Left renal cortex interstitium (tissue), 4 donors: ENCODE data around the gene AVL9. TPM values are rescaled to one million over a fixed set of nuclear protein-coding genes. Genes with fewer than 3 reads are reported as not detected.

ENCODE experiments used
- DNase-seq, 4 donors: peaks; one replicate each; pipeline ENCODE4 v3.0.0-alpha.2; 2013; ENCODE audit warnings: low read depth in 4 of 4, low spot score in 2 of 4, missing footprints in 1 of 4
- polyA plus RNA-seq, 4 donors: library from polyadenylated mRNA; unstranded; fragments of 120-200 nt; gene quantifications; one replicate each; pipeline ENCODE4 v1.2.1, GENCODE V29; 2013; ENCODE audit not compliant: insufficient read length in 4 of 4

The AVL9 gene
- polyA plus RNA-seq, 4 donors: 23.0 to 39.5 (median 27.9) TPM

DNA sequence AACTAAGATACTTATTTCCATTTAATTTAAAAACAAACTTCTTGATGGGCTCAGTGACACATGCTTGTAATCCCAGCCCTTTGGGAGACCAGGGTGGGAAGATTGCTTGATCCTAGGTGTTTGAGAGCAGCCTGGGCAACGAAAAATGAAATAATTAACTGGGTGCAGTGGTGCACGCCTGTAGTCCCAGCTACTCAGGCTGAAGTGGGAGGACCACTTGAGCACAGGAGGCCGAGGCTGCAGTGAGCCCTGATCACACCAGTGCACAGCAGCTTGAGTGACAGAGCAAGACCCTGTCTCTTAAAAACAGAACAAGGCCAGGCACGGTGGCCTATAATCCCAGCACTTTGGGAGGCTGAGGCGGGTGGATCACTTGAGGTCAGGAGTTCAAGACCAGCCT lies 37.4 kb downstream of the AVL9 start:
- DNase-seq: no peak

DNA sequence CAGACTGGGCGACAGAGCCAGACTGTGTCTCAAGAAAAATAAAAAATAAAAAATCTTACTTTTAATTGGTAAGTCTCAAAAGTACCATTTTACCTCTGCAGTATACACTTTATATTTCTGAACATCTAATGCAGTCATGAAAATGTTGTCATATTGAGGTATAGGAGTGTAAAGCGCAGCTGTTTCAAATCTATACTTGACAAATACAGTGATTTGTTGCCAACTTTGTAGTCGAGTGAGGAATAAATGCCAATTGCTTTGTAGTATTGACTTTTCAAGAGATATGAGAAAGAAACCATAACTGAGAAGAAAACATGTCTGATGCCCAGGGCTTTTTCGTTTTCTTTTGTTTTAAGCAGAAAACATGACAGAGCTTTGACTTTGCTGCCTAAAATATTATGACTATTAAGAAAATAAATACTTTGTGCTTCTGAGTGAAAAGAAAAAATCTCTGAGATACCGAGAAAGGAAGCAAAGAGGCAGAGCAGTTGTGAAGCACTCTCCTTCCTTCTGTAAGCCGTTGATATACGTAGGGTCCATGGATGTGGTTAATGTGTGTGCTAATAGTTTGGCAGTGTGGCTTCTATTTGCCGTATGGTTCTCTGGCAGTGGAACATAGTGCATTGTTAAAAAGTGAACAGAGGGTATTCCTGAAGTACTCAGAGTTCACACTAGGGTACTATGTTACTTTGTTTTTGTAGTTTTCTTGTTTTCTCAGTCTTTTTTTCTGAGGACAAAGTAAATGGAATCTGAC lies 38.2 kb downstream of the AVL9 start:
- DNase-seq: no peak

DNA sequence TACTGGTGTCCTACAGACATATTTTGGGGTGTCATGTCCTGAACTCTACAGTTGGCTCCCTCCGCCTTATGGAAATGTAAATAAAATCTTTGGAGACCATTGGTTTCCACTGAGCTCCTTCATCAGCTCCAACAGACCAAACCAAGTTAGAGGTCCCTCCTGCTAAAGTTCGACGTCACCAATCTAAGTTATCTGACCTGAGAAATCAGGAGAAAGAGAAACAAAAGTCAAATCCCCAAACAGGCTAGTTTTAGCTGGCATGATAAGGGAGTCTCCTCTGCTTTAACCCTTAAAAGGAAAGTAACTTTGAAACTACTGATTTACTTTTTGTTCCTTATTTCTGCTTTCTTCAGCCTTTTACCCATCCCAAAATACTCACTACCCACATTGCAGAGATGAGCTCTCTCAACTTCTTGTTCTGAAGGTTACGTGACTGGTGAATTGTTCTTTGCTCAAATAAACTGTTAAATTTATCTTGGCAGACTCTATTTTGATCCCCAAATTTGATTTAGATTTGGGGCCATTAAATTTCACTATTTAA lies 39.9 kb downstream of the AVL9 start:
- DNase-seq: no peak

DNA sequence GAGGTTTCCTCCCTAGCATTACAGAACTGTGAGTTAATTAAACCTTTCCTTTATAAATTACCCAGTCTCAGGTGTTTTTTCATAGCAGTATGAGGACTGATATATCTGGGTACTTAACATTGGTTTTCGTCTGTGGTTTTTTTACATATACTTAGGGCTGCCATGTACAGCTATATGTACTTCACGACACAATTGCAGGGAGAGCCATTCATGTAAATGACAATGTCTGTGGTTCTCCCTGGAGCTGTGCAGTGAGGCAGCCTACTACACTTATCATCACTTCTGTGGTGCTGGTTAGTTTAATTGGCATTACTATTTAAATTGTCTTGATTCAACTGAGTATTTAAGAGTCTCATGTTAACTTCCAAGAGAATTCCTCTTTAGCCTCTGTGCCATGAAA lies 40.7 kb downstream of the AVL9 start:
- no peak for DNase-seq

DNA sequence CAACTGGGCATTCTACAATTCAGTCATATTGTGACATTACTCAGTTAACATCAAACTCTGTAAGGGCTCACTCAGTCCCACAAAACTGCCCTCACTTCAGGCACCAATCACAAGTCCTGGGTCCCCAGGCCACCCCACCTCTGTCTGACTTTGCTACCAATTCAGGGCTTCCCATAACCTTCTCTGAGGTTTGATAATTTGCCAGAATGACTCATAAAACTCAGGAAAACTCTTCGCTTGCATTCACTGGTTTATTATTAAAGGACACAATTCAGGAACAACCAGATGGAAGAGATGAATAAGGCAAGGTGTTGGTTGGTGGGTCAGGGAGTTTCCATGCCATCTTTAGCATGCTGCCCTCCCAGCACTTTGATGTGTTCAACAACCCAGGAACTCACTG lies 41.3 kb downstream of the AVL9 start:
- no peak for DNase-seq

DNA sequence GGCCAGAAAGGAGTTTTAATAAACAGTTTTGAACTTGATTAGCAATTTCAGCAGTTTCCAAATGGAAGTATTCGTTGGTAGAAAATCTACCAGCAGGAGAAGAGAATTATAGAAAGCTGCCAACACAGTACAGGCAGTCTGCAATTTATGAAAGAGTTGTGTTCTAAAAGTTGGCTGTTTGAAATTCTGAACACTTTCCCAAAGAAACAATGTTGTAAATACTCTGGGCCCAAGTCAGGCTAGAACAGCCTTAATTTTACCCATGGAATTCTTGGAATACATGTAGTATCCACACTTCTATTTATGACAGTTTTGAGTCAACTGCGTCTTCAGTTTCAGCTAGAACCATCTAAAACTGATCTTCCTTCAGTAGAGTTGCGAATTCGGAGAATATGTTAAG lies 42.5 kb downstream of the AVL9 start:
- no peak for DNase-seq

DNA sequence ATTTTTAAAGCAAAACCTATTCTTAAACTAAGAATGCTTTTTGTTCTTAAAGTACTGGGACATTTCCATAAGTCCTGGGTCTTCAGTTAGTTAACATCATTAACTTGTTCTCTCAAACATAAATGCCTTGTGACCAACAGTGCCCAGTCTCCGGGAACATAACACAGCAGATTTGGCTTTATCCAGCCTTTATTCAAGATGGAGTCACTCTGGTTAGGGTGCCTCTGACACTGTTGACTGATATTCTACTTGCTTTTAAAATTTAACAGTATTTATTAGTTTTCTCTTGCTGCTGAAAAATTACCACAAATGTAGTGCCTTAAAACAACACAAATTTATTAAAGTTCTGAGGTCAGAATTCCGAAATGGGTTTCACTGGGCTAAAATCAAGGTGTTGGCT lies 44.1 kb downstream of the AVL9 start:
- DNase-seq: no peak

DNA sequence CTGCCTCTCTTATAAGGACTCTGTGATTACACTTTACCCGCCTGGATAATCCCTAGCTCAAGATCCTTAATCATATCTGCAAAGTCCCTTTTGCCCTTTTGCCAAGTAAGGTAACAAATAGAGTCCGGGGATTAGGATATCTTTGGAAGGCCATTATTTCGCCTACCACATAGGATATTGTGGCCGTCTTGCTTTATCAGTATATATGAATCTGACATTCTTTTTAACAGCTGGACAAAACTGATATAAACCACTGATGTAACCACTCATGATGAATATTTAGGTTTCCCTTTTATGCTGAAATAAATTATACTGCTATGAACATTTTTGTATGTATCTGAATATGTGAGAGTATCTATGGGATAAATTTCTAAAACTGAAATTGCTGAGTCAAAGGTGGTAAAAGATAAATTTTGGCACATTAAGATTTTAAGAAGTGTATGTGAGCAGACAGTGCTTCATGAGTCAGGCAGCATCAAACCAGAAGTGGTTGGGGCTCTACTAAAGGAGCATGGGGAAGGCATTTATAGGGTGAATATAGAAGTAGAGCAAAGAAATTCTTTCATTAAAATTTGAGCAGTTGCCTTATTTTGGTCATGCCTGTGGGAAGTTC lies 44.7 kb downstream of the AVL9 start:
- no peak for DNase-seq

DNA sequence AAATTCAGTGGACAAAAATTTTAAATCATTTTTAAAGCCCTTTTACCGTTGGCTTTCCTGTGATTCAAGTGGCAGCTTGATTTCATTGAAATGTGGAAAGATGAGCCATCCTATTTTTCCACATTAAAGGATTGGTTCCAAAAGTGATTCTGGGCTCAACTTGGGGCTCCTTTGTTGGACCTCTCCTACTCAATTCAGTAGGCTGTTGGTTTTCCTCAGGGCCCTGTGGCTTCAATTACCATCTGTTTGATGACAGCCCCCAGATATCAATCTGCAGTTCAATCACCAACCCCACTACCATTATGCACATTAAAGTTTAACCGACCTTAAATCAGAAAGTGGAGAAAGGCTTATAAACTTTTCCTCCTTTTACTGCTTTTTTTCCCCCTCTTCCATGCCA lies 47.3 kb downstream of the AVL9 start:
- no peak for DNase-seq

DNA sequence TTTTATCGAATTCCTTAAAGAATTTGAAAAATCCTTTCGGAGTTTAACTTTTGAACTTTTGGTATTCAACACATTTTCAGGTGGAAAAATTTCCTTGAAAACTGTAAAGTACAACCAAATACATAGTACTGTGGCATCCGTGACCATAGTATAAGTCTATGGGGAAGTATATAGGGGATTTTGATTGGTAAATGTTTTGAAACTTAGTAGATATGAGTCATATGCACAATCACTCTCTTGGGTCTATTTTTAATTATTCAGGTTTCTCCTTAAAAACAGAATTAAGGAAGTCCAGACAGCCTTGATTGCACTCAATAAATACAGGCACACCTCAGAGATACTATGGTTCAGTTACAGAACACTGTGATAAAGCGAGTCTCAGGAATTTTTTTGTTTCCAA lies 64.2 kb downstream of the AVL9 start:
- no peak for DNase-seq

DNA sequence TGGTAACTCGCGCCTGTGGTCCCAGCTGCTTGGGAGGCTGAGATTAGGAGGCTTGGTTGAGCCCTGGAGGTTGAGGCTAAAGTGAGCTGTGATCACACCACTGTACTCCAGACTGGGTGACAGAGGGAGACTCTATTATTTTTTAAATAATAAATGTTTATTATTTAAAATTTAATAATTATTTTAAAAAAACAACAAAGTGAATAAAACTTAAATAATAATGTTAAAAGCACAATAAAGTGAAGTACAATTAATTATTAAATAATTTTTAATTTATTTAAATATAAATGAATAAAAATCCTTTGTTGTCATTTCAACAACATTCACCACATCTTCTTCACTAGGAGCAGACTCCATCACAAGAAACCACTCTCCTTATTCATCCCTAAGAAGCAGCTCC lies 64.8 kb downstream of the AVL9 start:
- DNase-seq: no peak

DNA sequence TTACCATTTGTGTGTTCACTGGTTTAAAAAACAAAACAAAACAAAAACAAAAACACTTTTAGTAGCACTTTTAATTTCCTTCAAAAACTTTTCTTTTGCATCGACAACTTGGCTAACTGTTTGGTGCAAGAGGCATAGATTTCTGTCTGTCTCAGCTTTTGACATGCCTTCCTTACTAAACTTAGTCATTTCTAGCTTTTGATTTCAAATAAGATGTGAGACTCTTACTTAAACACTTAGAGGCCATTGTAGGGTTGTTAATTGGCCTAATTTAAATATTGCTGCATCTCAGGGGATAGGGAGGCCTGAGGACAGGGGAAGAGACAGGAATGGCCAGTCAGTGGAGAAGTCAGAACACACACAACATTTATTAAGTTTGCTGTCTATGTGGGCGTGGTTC lies 66.3 kb downstream of the AVL9 start:
- no peak for DNase-seq

DNA sequence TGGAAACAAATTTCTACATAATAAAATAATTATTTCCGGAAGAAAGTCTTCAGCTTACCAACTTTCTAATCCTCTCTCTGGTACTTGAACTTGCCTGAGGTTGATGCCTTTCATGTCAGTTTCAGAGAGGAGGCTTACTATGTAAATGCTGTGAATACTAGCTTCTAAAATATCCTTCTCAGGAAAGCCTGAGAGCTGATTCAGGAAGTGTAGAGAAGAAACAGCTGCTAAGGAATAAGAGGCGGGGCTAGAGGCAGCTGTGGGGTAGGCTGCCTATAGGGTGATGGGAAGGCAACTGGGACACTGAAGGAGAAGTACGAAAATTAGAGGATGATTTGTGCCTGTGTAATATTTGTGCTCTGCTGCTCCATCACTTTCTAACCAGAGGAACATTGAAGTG lies 69.3 kb downstream of the AVL9 start:
- DNase-seq: peak in 2 of 4 donors; percentile 25 to 43

DNA sequence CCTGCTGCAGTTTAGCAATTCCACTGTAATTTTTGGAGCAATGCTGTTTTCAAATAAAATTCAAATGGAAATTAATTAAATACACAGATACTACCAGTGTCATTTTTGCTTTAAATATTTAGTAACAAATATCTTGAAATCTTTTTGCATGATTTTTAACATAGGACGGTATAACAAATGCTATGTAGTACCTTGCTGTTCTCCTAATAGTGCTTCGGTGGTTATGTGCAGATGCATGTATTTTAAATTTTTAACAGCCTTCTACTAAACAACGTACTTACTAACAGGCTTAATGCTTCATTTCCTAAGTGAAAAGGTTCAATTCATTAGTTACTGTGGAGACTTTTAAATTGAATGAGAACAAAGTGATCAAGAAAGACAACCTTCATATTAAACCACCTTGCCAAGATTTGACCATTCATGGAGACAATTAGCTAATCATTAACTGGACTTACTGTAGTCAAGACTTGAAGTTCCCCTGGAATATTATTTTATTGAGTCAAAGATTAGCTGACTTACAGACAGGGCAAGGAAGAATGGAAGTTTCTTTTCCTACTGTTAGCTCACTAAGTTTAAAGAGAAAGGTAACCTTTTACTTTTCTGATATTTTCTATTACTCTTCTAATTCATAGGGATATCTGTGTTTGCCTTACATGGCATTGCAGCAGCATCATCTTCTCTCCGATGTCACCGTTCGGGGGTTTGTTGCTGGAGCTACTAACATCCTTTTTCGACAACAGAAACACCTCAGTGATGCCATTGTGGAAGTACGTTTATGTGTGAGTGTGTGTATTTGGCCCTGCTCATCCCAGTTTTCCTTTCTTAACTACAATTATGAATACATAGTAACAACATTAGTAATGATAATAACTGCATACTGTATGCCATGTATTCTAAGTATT lies 74.3 kb downstream of the AVL9 start:
- no peak for DNase-seq

DNA sequence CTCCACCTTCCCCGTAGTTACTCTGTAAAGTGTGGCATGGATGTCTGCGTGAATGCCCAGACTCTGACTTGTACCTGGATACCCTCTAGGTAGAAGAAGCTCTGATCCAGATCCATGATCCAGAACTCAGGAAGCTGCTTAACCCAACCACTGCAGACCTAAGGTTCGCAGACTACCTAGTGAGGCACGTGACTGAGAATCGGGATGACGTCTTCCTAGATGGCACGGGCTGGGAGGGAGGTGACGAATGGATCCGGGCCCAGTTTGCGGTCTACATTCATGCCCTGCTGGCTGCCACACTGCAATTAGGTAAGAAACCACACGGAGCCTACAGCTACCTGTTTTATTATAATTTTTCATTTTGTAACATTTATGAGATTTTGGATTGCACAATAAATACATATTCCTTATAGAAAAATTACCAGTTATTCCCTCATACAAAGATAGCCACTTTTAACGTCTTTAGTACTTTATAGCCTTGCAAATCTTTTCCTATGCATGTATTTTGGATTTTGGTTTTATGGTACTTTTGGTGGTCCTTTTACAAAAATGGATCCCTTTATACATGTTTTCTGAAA lies 77.9 kb downstream of the AVL9 start:
- DNase-seq: no peak

DNA sequence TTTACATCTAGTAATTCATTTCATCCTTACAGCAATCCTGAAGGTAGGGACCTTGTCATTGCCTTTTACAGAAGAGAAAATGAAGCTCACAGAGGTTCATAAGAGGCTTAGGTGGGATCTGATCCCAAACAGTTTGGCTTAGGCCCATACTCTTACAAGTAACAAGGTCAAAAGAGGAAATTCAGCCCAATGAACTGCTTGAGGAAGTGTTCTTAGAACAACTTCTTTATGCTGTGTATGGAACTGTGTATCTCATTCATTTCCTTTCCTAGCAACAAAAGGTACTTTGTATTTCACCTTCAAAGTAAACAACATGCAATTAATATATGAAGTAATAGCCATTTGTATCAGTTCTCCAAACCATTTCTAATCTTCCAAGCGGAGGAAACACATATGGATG lies 79.3 kb downstream of the AVL9 start:
- DNase-seq: no peak

DNA sequence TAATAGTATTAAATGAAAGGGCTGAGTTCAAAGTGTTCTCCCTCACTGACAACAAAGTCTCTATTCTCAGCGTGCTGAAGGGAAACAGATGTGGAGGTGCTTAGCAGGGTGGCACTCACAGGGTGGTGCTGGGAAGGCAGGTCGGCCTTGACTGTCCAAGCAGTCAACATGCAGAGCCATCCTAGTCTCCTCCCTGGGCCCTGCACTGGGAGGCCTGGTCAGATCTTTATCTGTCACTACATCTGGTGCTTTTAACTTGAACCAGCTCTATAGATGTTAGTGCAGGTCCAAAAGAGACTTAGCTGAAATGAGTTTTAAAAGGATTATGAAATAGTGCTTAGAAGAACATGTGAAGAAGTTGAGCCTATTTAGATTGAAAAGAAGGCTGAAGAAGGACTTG lies 82.1 kb downstream of the AVL9 start:
- no peak for DNase-seq

DNA sequence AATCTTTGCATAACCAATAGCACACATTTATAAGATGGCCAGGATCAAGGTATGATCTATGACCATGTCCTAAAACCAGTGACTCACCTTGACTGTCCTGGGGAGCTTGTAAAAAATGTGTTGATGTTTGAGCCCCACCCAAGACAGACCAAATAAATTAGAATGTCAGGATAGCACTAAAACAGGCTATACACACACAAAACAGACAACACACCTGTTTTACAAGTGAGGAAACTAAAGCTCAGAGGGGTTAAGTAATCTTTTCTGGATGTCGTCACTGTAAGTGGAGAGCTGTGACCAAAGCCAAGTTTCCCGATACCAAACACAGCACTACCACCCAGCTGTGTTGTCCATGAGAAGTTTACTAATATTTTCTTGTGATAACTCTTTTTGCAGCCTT lies 84.5 kb downstream of the AVL9 start:
- DNase-seq: no peak

DNA sequence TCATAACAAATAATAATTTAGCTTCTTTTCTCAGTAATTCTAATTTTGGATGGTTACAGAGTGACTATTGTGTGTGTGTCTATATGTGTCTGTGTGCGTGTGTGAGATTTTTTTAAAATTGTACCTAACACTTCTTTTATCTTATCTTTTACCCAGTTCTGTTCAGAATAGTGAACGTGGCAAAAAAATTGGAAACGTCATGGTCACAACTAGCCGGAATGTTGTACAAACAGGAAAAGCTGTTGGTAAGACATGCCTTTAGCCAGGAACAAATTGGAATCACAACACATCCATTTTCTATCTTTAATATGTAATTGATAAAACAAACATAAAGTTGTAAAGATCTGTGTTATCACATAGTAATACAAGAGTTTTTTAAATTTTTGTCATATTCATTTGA lies 85.4 kb downstream of the AVL9 start:
- DNase-seq: no peak

DNA sequence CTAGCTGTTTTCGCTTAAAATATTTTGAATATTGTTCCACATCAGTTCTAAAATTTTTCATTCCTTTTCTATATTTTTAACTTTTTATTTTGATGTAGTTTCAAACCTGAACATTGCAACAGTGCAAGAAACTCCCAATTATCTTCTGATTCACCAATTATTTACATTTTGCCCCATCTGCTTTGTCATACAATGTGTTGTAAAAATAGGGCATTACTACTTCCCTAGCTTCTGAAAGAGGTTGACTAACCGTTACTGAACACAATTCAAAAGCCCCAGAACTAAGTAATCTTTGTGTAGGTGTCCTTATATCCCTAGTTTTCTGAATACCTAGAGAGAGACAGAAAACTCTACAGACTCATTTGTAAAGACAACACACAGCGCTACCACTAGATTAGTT lies 86.7 kb downstream of the AVL9 start:
- no peak for DNase-seq

DNA sequence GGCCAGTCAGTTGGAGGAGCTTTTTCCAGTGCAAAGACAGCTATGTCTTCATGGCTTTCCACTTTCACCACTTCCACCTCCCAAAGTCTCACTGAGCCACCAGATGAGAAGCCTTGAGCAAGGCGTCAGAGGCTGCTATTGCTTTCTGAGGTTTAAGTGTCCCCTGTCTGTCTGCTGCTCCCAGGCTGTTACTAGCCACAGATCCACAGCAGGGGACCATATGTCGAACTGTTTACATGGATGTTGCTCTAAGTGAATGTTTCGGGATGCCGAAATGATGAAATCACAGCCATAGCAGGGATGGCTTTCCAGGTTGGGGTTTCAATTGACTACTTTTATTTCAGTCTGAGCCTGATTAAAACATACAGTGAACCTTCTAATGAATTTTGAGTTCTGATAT lies 88.5 kb downstream of the AVL9 start:
- DNase-seq: no peak
